Measurements from ENCODE around the gene MTA3.

MTA3 gene

GRCh38 chr2:42566837-42567321, 1.6 kb upstream of the MTA3 start:
- H3K4me3 ChIP-seq (replicated peaks; ENCODE audit: low read depth, low read length): no peak overlapping the region
- DNase-seq (ENCODE audit: extremely low read depth, low read depth): no peak

GRCh38 chr2:42567364-42567763, 1.1 kb upstream of the MTA3 start:
- H3K4me3 ChIP-seq (replicated peaks; ENCODE audit: low read depth, low read length): no peak overlapping the region
- TF ChIP-seq CTCF (IDR thresholded peaks at IDR 0.05; ENCODE audit: low read depth, low read length, missing control alignments): no peak
- DNase-seq (ENCODE audit: extremely low read depth, low read depth): no peak

More at GRCh38 chr2:42566837-42567321, 1.6 kb upstream of the MTA3 start:
- TF ChIP-seq CTCF (IDR thresholded peaks at IDR 0.05; ENCODE audit: low read depth, low read length, missing control alignments): no peak

- TF ChIP-seq CTCF (IDR thresholded peaks at IDR 0.05; ENCODE audit: low read depth, low read length, missing control alignments): no peak
- no peak for DNase-seq (ENCODE audit: extremely low read depth, low read depth)
- H3K4me3 ChIP-seq (replicated peaks; ENCODE audit: low read depth, low read length): 0 out of 2 replicates have a peak overlapping the region, but pooled peaks have one; percentile 7
Measured at GRCh38 chr2:42567806-42568400, 529 bp upstream of the MTA3 start.

- no peak for DNase-seq (ENCODE audit: extremely low read depth, low read depth)
- TF ChIP-seq CTCF (IDR thresholded peaks at IDR 0.05; ENCODE audit: low read depth, low read length, missing control alignments): no peak
Measured at GRCh38 chr2:42569116-42569711, 782 bp downstream of the MTA3 start.

GRCh38 chr2:42569883-42570282, 1.5 kb downstream of the MTA3 start:
- H3K4me3 ChIP-seq (replicated peaks; ENCODE audit: low read depth, low read length): peak overlapping the region; percentile 51
- DNase-seq (ENCODE audit: extremely low read depth, low read depth): no peak
- TF ChIP-seq CTCF (IDR thresholded peaks at IDR 0.05; ENCODE audit: low read depth, low read length, missing control alignments): no peak

More at GRCh38 chr2:42569116-42569711, 782 bp downstream of the MTA3 start:
- H3K4me3 ChIP-seq (replicated peaks; ENCODE audit: low read depth, low read length): peak overlapping the region; percentile 51

- no peak for TF ChIP-seq CTCF (IDR thresholded peaks at IDR 0.05; ENCODE audit: low read depth, low read length, missing control alignments)
- no peak for DNase-seq (ENCODE audit: extremely low read depth, low read depth)
- H3K4me3 ChIP-seq (replicated peaks; ENCODE audit: low read depth, low read length): no peak overlapping the region
Measured at GRCh38 chr2:42572297-42573081, 4.1 kb downstream of the MTA3 start.
